RWPE2 (cell line): ENCODE results near the gene DTX3.
"Not testable (repeated sequence)": the region's sequence is repeated elsewhere in the genome, so short reads cannot be mapped to it uniquely, and the experiment has no call there.

Source experiments
- ATAC-seq: fragments of 200-7000 bp; cut with Tn5 transposase; 3 replicates; pipeline ENCODE4 v1.9.1; 2021; ENCODE audit warnings: low read depth
- DNase-seq: peaks from one replicate; pipeline ENCODE4 v3.0.0-alpha.2; 2020; ENCODE audit warnings: low spot score
- H3K27ac ChIP-seq: fragments of 450-650 bp; 2 replicates; pipeline ENCODE4 v1.5.1; 2017; ENCODE audit warnings: mild to moderate bottlenecking; ENCODE audit not compliant: poor library complexity, severe bottlenecking
- H3K27me3 ChIP-seq: fragments of 250-450 bp; sonication (Bioruptor Pico); 2 replicates; pipeline ENCODE4 v1.5.1; 2021; ENCODE audit warnings: mild to moderate bottlenecking, moderate library complexity; ENCODE audit not compliant: insufficient read depth, poor library complexity, severe bottlenecking
- H3K36me3 ChIP-seq: fragments of 250-450 bp; sonication (Bioruptor Pico); 2 replicates; pipeline ENCODE4 v1.5.1; 2020; ENCODE audit warnings: low read depth, mild to moderate bottlenecking, moderate library complexity
- H3K4me1 ChIP-seq: fragments of 250-450 bp; sonication (Bioruptor Pico); 2 replicates; pipeline ENCODE4 v1.5.1; 2021; ENCODE audit warnings: mild to moderate bottlenecking, moderate library complexity; ENCODE audit not compliant: insufficient read depth, poor library complexity, severe bottlenecking
- H3K4me3 ChIP-seq: fragments of 250-450 bp; sonication (Bioruptor Pico); 2 replicates; pipeline ENCODE4 v1.5.1; 2021; ENCODE audit warnings: mild to moderate bottlenecking, moderate library complexity; ENCODE audit not compliant: severe bottlenecking
- H3K9me3 ChIP-seq: fragments of 250-450 bp; sonication (Bioruptor Pico); 2 replicates; pipeline ENCODE4 v1.5.1; 2021; ENCODE audit warnings: mild to moderate bottlenecking, moderate library complexity; ENCODE audit not compliant: severe bottlenecking
- CTCF ChIP-seq: fragments of 450-650 bp; IDR thresholded peaks from one replicate; pipeline ENCODE4 v1.5.1; 2017; ENCODE audit warnings: mild to moderate bottlenecking, moderate library complexity; ENCODE audit not compliant: poor library complexity, severe bottlenecking

DTX3 gene

GRCh38 chr12:57640175-57641042 lies 35.8 kb downstream of the DTX3 start:
- no peak for TF ChIP-seq CTCF
- ATAC-seq (no peak), DNase-seq (no peak)
- Histone ChIP-seq H3K4me3 (no peak overlapping the region), H3K27ac (no peak overlapping the region), H3K4me1 (no peaks in the 10 kb centered on the region), H3K27me3 (peaks cover 6% of the 10 kb centered on the region), H3K36me3 (no peaks in the 10 kb centered on the region), H3K9me3 (peaks cover 6% of the 10 kb centered on the region)

- Histone ChIP-seq H3K27ac (no peak overlapping the region), H3K4me1 (no peaks in the 10 kb centered on the region), H3K27me3 (peaks cover 6% of the 10 kb centered on the region), H3K36me3 (no peaks in the 10 kb centered on the region), H3K4me3 (no peak overlapping the region), H3K9me3 (peaks cover 15% of the 10 kb centered on the region)
- DNase-seq (no peak), ATAC-seq (no peak)
- TF ChIP-seq CTCF = no peak
Measured at GRCh38 chr12:57641699-57642442, 37.2 kb downstream of the DTX3 start.

- H3K4me1 ChIP-seq, H3K4me3 ChIP-seq, H3K36me3 ChIP-seq, H3K27ac ChIP-seq, H3K27me3 ChIP-seq, ATAC-seq, DNase-seq: not testable (repeated sequence)
- H3K9me3 ChIP-seq = peaks cover 15% of the 10 kb centered on the region
Measured at GRCh38 chr12:57645990-57646658, 41.5 kb downstream of the DTX3 start.

DNA sequence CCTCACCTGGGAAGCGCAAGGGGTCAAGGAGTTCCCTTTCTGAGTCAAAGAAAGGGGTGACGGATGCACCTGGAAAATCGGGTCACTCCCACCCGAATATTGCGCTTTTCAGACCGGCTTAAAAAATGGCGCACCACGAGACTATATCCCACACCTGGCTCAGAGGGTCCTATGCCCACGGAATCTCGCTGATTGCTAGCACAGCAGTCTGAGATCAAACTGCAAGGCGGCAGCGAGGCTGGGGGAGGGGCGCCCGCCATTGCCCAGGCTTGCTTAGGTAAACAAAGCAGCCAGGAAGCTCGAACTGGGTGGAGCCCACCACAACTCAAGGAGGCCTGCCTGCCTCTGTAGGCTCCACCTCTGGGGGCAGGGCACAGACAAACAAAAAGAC lies 42.0 kb downstream of the DTX3 start:
- H3K27me3 ChIP-seq, H3K4me3 ChIP-seq, H3K36me3 ChIP-seq, H3K4me1 ChIP-seq, DNase-seq, ATAC-seq, H3K27ac ChIP-seq: not testable (repeated sequence)
- H3K9me3 ChIP-seq = peaks cover 15% of the 10 kb centered on the region

GRCh38 chr12:57654042-57654441 lies 49.4 kb downstream of the DTX3 start:
- Histone ChIP-seq H3K9me3 (no peaks in the 10 kb centered on the region), H3K4me3 (no peak overlapping the region), H3K27ac (no peak overlapping the region), H3K4me1 (no peaks in the 10 kb centered on the region), H3K27me3 (no peaks in the 10 kb centered on the region), H3K36me3 (no peaks in the 10 kb centered on the region)
- no peak for TF ChIP-seq CTCF
- DNase-seq (no peak), ATAC-seq (no peak)
